Left lung (tissue), 10 donors: Measurements from ENCODE around the gene NUTF2. TPM values are rescaled to one million over a fixed set of nuclear protein-coding genes. Genes with fewer than 3 reads are reported as not detected.

ENCODE experiments used
- ATAC-seq: fragments of 200-7000 bp; cut with Tn5 transposase; one replicate; pipeline ENCODE4 v1.9.1; 2020; ENCODE audit warnings: moderate library complexity
- DNase-seq, 4 donors: peaks; one replicate each; pipeline ENCODE4 v3.0.0-alpha.2; 2013 to 2020
- H3K27ac ChIP-seq, 2 donors: fragments of 200-600 bp; sonication (generic) in 1 of 2; one replicate each; pipeline versions ENCODE4 v1.5.0 to v1.8.0; 2020 to 2021
- H3K27me3 ChIP-seq, 2 donors: fragments of 200-600 bp; sonication (generic) in 1 of 2; one replicate each; pipeline versions ENCODE4 v1.5.0 to v1.8.0; 2020 to 2021
- H3K36me3 ChIP-seq, 2 donors: fragments of 200-600 bp; sonication (generic) in 1 of 2; one replicate each; pipeline versions ENCODE4 v1.5.0 to v1.8.0; 2020 to 2021
- H3K4me1 ChIP-seq, 2 donors: fragments of 200-600 bp; one replicate each; pipeline ENCODE4 v1.8.0; 2021
- H3K4me3 ChIP-seq, 2 donors: fragments of 200-600 bp; sonication (generic) in 1 of 2; one replicate each; pipeline versions ENCODE4 v1.5.0 to v1.8.0; 2020 to 2021; ENCODE audit warnings: mild to moderate bottlenecking in 1 of 2
- H3K9me3 ChIP-seq, 2 donors: fragments of 200-600 bp; sonication (generic) in 1 of 2; one replicate each; pipeline versions ENCODE4 v1.5.0 to v1.8.0; 2020 to 2021
- CTCF ChIP-seq, 2 donors: fragments of 200-600 bp; sonication (generic) in 1 of 2; IDR thresholded peaks; one replicate each; pipeline versions ENCODE4 v1.5.0 to v1.8.0; 2021; ENCODE audit warnings: antibody characterized with exemption in 2 of 2
- intact Hi-C, 2 donors: fragments of 100-400 bp; cut with DNase I; formaldehyde crosslinking; loops; one replicate each; pipeline versions ENCODE4 v1.11.2 to v1.14.2; 2022
- polyA plus RNA-seq, 6 donors: library from polyadenylated mRNA; unstranded; fragments of 120-200 nt; gene quantifications; one replicate each; pipeline ENCODE4 v1.2.1, GENCODE V29; 2013; ENCODE audit not compliant: insufficient read length in 6 of 6
- total RNA-seq, 2 donors: library from RNA; stranded (reverse); fragmentation: NEBNext Ultra II Directional; extraction: Animal tissue kit (Norgen Biotek cat#: 25700); gene quantifications; one replicate each; pipeline ENCODE4 v1.2.1, GENCODE V29; 2021
- donor health status: DM: no; HTN: yes; CAD: no.
- donor health status: DM: no; HTN: no; CAD: no.

The NUTF2 gene
- total and polyA plus RNA-seq, 8 donors: 91.5 to 123 (median 112) TPM

GRCh38 chr16:67879462-67879861, 32.7 kb downstream of the NUTF2 start:
- no peaks in the 10 kb centered on the region for H3K9me3 ChIP-seq
- intact Hi-C loops: no loop called here
- no peaks in the 10 kb centered on the region for H3K27me3 ChIP-seq
- H3K36me3 ChIP-seq: peaks cover 0 to 86% of the 10 kb centered on the region in 2 donors
- ATAC-seq (no peak), DNase-seq (no peak)
- no peak overlapping the region for H3K4me3 ChIP-seq
- H3K4me1 ChIP-seq: peaks cover 0 to 18% of the 10 kb centered on the region in 2 donors
- no peak for TF ChIP-seq CTCF (IDR thresholded peaks at IDR 0.05)
- H3K27ac ChIP-seq: no peak overlapping the region

- no peak overlapping the region for H3K4me3 ChIP-seq
- ATAC-seq: no peak
- no peaks in the 10 kb centered on the region for H3K9me3 ChIP-seq
- no peak for TF ChIP-seq CTCF (IDR thresholded peaks at IDR 0.05)
- peaks cover 0 to 18% of the 10 kb centered on the region in 2 donors for H3K4me1 ChIP-seq
- no peak for DNase-seq
- no peaks in the 10 kb centered on the region for H3K27me3 ChIP-seq
- intact Hi-C loops: loop anchor here in 1 of 2 donors (5.0 kb wide), 1 partner anchor 47 kb away; no protein-coding TSS in a partner anchor
- H3K27ac ChIP-seq: no peak overlapping the region
- peaks cover 0 to 91% of the 10 kb centered on the region in 2 donors for H3K36me3 ChIP-seq
Measured at GRCh38 chr16:67879936-67880335, 33.2 kb downstream of the NUTF2 start.

GRCh38 chr16:67880584-67880983, 33.9 kb downstream of the NUTF2 start:
- no peak for DNase-seq
- TF ChIP-seq CTCF (IDR thresholded peaks at IDR 0.05): no peak
- no peaks in the 10 kb centered on the region for H3K9me3 ChIP-seq
- no peak overlapping the region for H3K27ac ChIP-seq
- no peak overlapping the region for H3K4me3 ChIP-seq
- H3K36me3 ChIP-seq: peaks cover 0 to 97% of the 10 kb centered on the region in 2 donors
- intact Hi-C loops: loop anchor here in 1 of 2 donors (5.0 kb wide), 1 partner anchor 47 kb away; no protein-coding TSS in a partner anchor
- H3K27me3 ChIP-seq: no peaks in the 10 kb centered on the region
- peaks cover 0 to 18% of the 10 kb centered on the region in 2 donors for H3K4me1 ChIP-seq
- ATAC-seq: no peak

DNA sequence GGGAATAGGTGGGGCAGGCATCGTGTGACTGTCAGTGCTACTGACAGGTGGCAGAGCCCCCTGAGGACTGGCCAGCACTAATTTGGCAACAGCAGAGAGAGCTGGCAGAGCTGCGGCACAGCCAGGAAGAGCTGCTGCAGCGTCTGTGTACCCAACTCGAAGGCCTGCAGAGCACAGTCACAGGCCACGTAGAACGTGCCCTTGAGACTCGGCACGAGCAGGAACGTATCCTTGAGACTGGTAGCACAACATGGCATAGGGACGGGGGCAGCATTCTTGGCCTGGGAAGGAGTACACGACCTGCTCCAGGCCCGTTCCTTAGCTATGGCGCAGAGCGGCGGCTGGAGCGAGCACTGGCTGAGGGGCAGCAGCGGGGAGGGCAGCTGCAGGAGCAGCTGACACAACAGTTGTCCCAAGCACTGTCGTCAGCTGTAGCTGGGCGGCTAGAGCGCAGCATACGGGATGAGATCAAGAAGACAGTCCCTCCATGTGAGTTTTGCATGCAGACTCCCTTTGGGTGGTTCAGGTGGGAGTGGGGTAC, 35.0 kb downstream of the NUTF2 start:
- DNase-seq (no peak), ATAC-seq (no peak)
- no peak for TF ChIP-seq CTCF (IDR thresholded peaks at IDR 0.05)
- intact Hi-C loops: loop anchor here in 1 of 2 donors (5.0 kb wide), 1 partner anchor 46 kb away; no protein-coding TSS in a partner anchor
- H3K4me1 ChIP-seq: peaks cover 0 to 12% of the 10 kb centered on the region in 2 donors
- H3K4me3 ChIP-seq: no peak overlapping the region
- H3K27ac ChIP-seq: no peak overlapping the region
- H3K9me3 ChIP-seq: no peaks in the 10 kb centered on the region
- H3K27me3 ChIP-seq: no peaks in the 10 kb centered on the region
- H3K36me3 ChIP-seq: peaks cover 0 to 100% of the 10 kb centered on the region in 2 donors

DNA sequence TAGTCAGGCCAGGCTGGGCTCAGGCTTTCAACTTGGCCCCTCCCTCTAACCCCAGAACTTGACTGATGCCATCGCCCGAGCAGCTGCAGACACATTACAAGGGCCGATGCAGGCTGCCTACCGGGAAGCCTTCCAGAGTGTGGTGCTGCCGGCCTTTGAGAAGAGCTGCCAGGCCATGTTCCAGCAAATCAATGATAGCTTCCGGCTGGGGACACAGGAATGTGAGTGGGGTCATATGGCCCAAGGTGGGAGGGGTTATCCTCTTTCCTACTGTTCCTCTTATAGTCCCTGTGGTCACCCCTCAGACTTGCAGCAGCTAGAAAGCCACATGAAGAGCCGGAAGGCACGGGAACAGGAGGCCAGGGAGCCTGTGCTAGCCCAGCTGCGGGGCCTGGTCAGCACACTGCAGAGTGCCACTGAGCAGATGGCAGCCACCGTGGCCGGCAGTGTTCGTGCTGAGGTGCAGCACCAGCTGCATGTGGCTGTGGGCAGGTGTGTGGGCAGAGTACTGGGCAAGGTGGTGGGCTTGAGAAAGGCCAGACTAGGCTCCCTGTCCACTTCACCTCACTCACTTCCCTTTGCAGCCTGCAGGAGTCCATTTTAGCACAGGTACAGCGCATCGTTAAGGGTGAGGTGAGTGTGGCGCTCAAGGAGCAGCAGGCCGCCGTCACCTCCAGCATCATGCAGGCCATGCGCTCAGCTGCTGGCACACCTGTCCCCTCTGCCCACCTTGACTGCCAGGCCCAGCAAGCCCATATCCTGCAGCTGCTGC, 35.8 kb downstream of the NUTF2 start:
- Histone ChIP-seq H3K4me3 (no peak overlapping the region), H3K27me3 (no peaks in the 10 kb centered on the region), H3K36me3 (peaks cover 0 to 95% of the 10 kb centered on the region in 2 donors), H3K9me3 (no peaks in the 10 kb centered on the region), H3K27ac (no peak overlapping the region), H3K4me1 (peaks cover 0 to 12% of the 10 kb centered on the region in 2 donors)
- no peak for TF ChIP-seq CTCF (IDR thresholded peaks at IDR 0.05)
- ATAC-seq: no peak
- no peak for DNase-seq
- intact Hi-C loops: loop anchor here in 1 of 2 donors (5.0 kb wide), 1 partner anchor 45 kb away; no protein-coding TSS in a partner anchor
